ENCODE results near the gene FCRL3. TPM values are rescaled to one million over a fixed set of nuclear protein-coding genes. Genes with fewer than 3 reads are reported as not detected.

Gene FCRL3
- total and polyA plus RNA-seq, 2 of the 8 experiments (the other 6 are each of a cell fraction or from before 2014, with no cell fraction given), result not detected

- no peak overlapping the region for H2BK5ac ChIP-seq (ENCODE audit: low read depth, low read length)
- H3K27me3 ChIP-seq (replicated peaks in 1 of 4; ENCODE audit: control insufficient read depth in 3 of 4, extremely low read depth in 1 of 4, insufficient read depth in 3 of 4, low read length in 3 of 4), result no peaks in the 10 kb centered on the region; a peak in 1 of 7 replicates
- peaks cover 0 to 2% (median 0%) of the 10 kb centered on the region in 4 experiments; a peak in 3 of 7 replicates for H3K4me1 ChIP-seq (replicated peaks in 1 of 4; ENCODE audit: control insufficient read depth in 3 of 4, insufficient read depth in 4 of 4, low read length in 3 of 4)
- ChIA-PET CTCF (ENCODE audit: partially characterized antibody) (interaction anchor here (1.0 to 2.5 kb wide), 2 partner anchors 111 to 115 kb away, joined by 4 to 7 read pairs; no protein-coding TSS in a partner anchor), POLR2A (ENCODE audit: partially characterized antibody) (no interaction called here)
- no peak overlapping the region for H4K91ac ChIP-seq (replicated peaks; ENCODE audit: insufficient read length, low read length)
- no peak overlapping the region for H3K4ac ChIP-seq (replicated peaks; ENCODE audit: insufficient read length, low read depth, low read length)
- 84% methylated on average over 4 of the region's 4 CpGs; no CpG with 5 or more reads in 1 of the 2 experiments for whole genome bisulfite sequencing, 2 experiments (ENCODE audit: extremely low coverage in 1 of 2, insufficient coverage in 1 of 2, insufficient read length in 1 of 2, insufficient replicate concordance in 2 of 2, low coverage in 1 of 2, low lambda C conversion rate in 2 of 2, missing lambda C conversion rate in 1 of 2)
- H3K23me2 ChIP-seq (ENCODE audit: low read depth, low read length), result no peaks in the 10 kb centered on the region
- DNase-seq (ENCODE audit: low read depth in 1 of 2, low spot score in 2 of 2), result no peak
- H2BK12ac ChIP-seq (ENCODE audit: low read depth, low read length), result no peak overlapping the region
- H4K8ac ChIP-seq (ENCODE audit: extremely low read depth, insufficient read depth, low read length), result no peak overlapping the region
- no peak overlapping the region for H2BK20ac ChIP-seq (ENCODE audit: low read length)
- H3K4me3 ChIP-seq (ENCODE audit: extremely low read depth in 1 of 4, insufficient read depth in 2 of 4, low read depth in 3 of 4, low read length in 4 of 4), result no peak overlapping the region
- H4K20me1 ChIP-seq (replicated peaks in 1 of 2; ENCODE audit: control insufficient read depth in 1 of 2, insufficient read depth in 2 of 2, low read length in 2 of 2), result no peaks in the 10 kb centered on the region
- no peak overlapping the region for H2AK5ac ChIP-seq (ENCODE audit: low read depth, low read length)
- no peak overlapping the region for H2AFZ ChIP-seq (ENCODE audit: low read length)
- no peak for FAIRE-seq
- no peak overlapping the region for H3K23ac ChIP-seq (ENCODE audit: insufficient read length)
- H3K79me2 ChIP-seq (ENCODE audit: control insufficient read depth in 1 of 2, insufficient read depth in 2 of 2, low read length in 2 of 2), result no peaks in the 10 kb centered on the region
- no peak overlapping the region for H2BK120ac ChIP-seq (replicated peaks; ENCODE audit: low read depth, low read length)
- H3K27ac ChIP-seq (ENCODE audit: low read depth, low read length), result no peak overlapping the region
- H3K36me3 ChIP-seq (ENCODE audit: control insufficient read depth in 2 of 4, insufficient read depth in 4 of 4, low read length in 3 of 4), result no peaks in the 10 kb centered on the region
- H2BK15ac ChIP-seq (ENCODE audit: low read length), result no peak overlapping the region
- H3K9ac ChIP-seq (replicated peaks in 1 of 4; ENCODE audit: extremely low read depth in 1 of 4, low read depth in 3 of 4, low read length in 3 of 4), result no peak overlapping the region
- no peak overlapping the region for H3K4me2 ChIP-seq (ENCODE audit: insufficient read depth in 1 of 2, low read depth in 2 of 2, low read length in 2 of 2)
- no peak overlapping the region for H4K5ac ChIP-seq (ENCODE audit: insufficient read length, low read depth, low read length)
- no peaks in the 10 kb centered on the region for H3K79me1 ChIP-seq (ENCODE audit: low read depth, low read length)
- no peak overlapping the region for H3K56ac ChIP-seq (replicated peaks; ENCODE audit: insufficient read length, low read depth, low read length)
- H3K9me3 ChIP-seq (ENCODE audit: insufficient read depth in 2 of 2, low read depth in 1 of 2, low read length in 1 of 2), result no peaks in the 10 kb centered on the region
- H3K14ac ChIP-seq (ENCODE audit: insufficient read length), result no peak overlapping the region
- H3K18ac ChIP-seq (ENCODE audit: extremely low read depth, low read length), result no peak overlapping the region
- no peak for TF ChIP-seq POLR2AphosphoS5 (IDR thresholded peaks at IDR 0.05; ENCODE audit: low read depth, low read length)
- TF ChIP-seq SUZ12 (IDR thresholded peaks at IDR 0.05; ENCODE audit: low read length), result no peak
- TF ChIP-seq ATF3 (IDR thresholded peaks at IDR 0.05; ENCODE audit: insufficient read depth, low read depth, low read length), result no peak
- no peak for TF ChIP-seq TEAD4 (IDR thresholded peaks at IDR 0.05; ENCODE audit: low read depth, low read length)
- TF ChIP-seq RBBP5 (IDR thresholded peaks at IDR 0.05; ENCODE audit: borderline replicate concordance, low read depth, low read length), result no peak
- TF ChIP-seq ASH2L (IDR thresholded peaks at IDR 0.05; ENCODE audit: low read length), result no peak
- no peak for TF ChIP-seq FOSL1 (IDR thresholded peaks at IDR 0.05; ENCODE audit: insufficient read depth, low read depth, low read length)
- no peak for TF ChIP-seq CEBPB (IDR thresholded peaks at IDR 0.05; ENCODE audit: low read depth, low read length)
- TF ChIP-seq CHD1 (IDR thresholded peaks at IDR 0.05; ENCODE audit: low read depth, low read length), result no peak
- TF ChIP-seq TAF7 (optimal IDR thresholded peaks at IDR 0.05; ENCODE audit: borderline replicate concordance, low read depth, low read length), result no peak
- TF ChIP-seq JUND (IDR thresholded peaks at IDR 0.05; ENCODE audit: low read length), result no peak
- TF ChIP-seq SRF (IDR thresholded peaks at IDR 0.05; ENCODE audit: low read depth, low read length), result no peak
- TF ChIP-seq PHF8 (conservative IDR thresholded peaks at IDR 0.05; ENCODE audit: low read depth, low read length), result no peak
- no peak for TF ChIP-seq GABPA (IDR thresholded peaks at IDR 0.05; ENCODE audit: borderline replicate concordance, insufficient read depth, low read length)
- TF ChIP-seq HDAC6 (IDR thresholded peaks at IDR 0.05; ENCODE audit: low read depth, low read length), result no peak
These were observed 5.2 kb downstream of the FCRL3 start for GRCh38 chr1:157695417-157695816.
